Stimulated activated CD4-positive, alpha-beta T cell treated with anti-CD3 and anti-CD28 coated beads, TNF-alpha, amount 100 ng/mL, for 1 hour (primary cell): ENCODE measurements around the gene EFCAB5.
A peak's percentile ranks its signal among the peaks of the same experiment; 100 is the strongest.
"Not testable (repeated sequence)": the region's sequence is repeated elsewhere in the genome, so short reads cannot be mapped to it uniquely, and the experiment has no call there.

ENCODE experiments used
- DNase-seq, 3 donors: peaks; one replicate each; pipeline ENCODE4 v3.0.0-alpha.2; 2020; ENCODE audit warnings: low read depth in 3 of 3, low spot score in 1 of 3

The EFCAB5 gene

GRCh38 chr17:30002088-30002487 is 60.7 kb downstream of the EFCAB5 start:
- DNase-seq = no peak

- no peak for DNase-seq
Observed at GRCh38 chr17:30005709-30006320, 64.4 kb downstream of the EFCAB5 start.

- not testable (repeated sequence) for DNase-seq
Observed at GRCh38 chr17:30011934-30012333, 70.5 kb downstream of the EFCAB5 start.

- DNase-seq = peak in 2 of 3 donors; percentile 1 to 5
Observed at GRCh38 chr17:30021708-30022317, 80.4 kb downstream of the EFCAB5 start.

GRCh38 chr17:30025325-30025724 is 83.9 kb downstream of the EFCAB5 start:
- DNase-seq = not testable (repeated sequence)

GRCh38 chr17:30027676-30028075 is 86.2 kb downstream of the EFCAB5 start:
- DNase-seq = no peak

- DNase-seq = no peak
Observed at GRCh38 chr17:30031214-30031869, 89.9 kb downstream of the EFCAB5 start.

GRCh38 chr17:30035369-30035768 is 93.9 kb downstream of the EFCAB5 start:
- DNase-seq = no peak

- DNase-seq = not testable (repeated sequence)
Observed at GRCh38 chr17:30040719-30041518, 99.5 kb downstream of the EFCAB5 start.

- DNase-seq = no peak
Observed at GRCh38 chr17:30041551-30041950, 100.1 kb downstream of the EFCAB5 start.

GRCh38 chr17:30062372-30062771 is 120.9 kb downstream of the EFCAB5 start:
- DNase-seq = no peak

- DNase-seq = no peak
Observed at GRCh38 chr17:30064738-30065137, 123.3 kb downstream of the EFCAB5 start.

- no peak for DNase-seq
Observed at GRCh38 chr17:30068465-30068864, 127.0 kb downstream of the EFCAB5 start.

- DNase-seq = no peak
Observed at GRCh38 chr17:30074254-30074653, 132.8 kb downstream of the EFCAB5 start.

GRCh38 chr17:30074730-30075129 is 133.3 kb downstream of the EFCAB5 start:
- DNase-seq = no peak

- DNase-seq = no peak
Observed at GRCh38 chr17:30082773-30083172, 141.3 kb downstream of the EFCAB5 start.

- no peak for DNase-seq
Observed at GRCh38 chr17:30084788-30085187, 143.4 kb downstream of the EFCAB5 start.

GRCh38 chr17:30086896-30087295 is 145.5 kb downstream of the EFCAB5 start:
- no peak for DNase-seq

GRCh38 chr17:30087431-30087830 is 146.0 kb downstream of the EFCAB5 start:
- not testable (repeated sequence) for DNase-seq

- no peak for DNase-seq
Observed at GRCh38 chr17:30091121-30091670, 149.8 kb downstream of the EFCAB5 start.

GRCh38 chr17:30091771-30092170 is 150.3 kb downstream of the EFCAB5 start:
- DNase-seq = no peak
